Memory B cell (primary cell): ENCODE data around the gene HTN3.
"Not testable (repeated sequence)": the region's sequence is repeated elsewhere in the genome, so short reads cannot be mapped to it uniquely, and the experiment has no call there.

Source experiments
- ATAC-seq: fragments of 150-1000 bp; cut with Tn5 transposase; 2 replicates; pipeline ENCODE4 v1.10.0; 2021; ENCODE audit warnings: low read depth, mild to moderate bottlenecking, moderate library complexity
- DNase-seq, 2 donors: peaks; one replicate each; pipeline ENCODE4 v3.0.0; 2022; ENCODE audit warnings: low spot score in 2 of 2
- H3K27ac Mint-ChIP-seq: one replicate; pipeline ENCODE4 v1.8.0; 2022; ENCODE audit warnings: mild to moderate bottlenecking, moderate library complexity, mixed read lengths
- H3K27me3 Mint-ChIP-seq: one replicate; pipeline ENCODE4 v1.8.0; 2022; ENCODE audit warnings: mixed read lengths
- H3K36me3 Mint-ChIP-seq: one replicate; pipeline ENCODE4 v1.8.0; 2022; ENCODE audit warnings: mild to moderate bottlenecking, mixed read lengths
- H3K4me1 Mint-ChIP-seq: one replicate; pipeline ENCODE4 v1.8.0; 2022; ENCODE audit warnings: mixed read lengths
- H3K4me3 Mint-ChIP-seq: one replicate; pipeline ENCODE4 v1.8.0; 2022; ENCODE audit warnings: mild to moderate bottlenecking, moderate library complexity, mixed read lengths
- H3K9me3 Mint-ChIP-seq: one replicate; pipeline ENCODE4 v1.8.0; 2022; ENCODE audit warnings: mixed read lengths

The HTN3 gene

GRCh38 chr4:70041652-70042286, 13.5 kb downstream of the HTN3 start:
- ATAC-seq (no peak), DNase-seq (no peak)
- peaks cover 2% of the 10 kb centered on the region for H3K36me3 Mint-ChIP-seq
- no peak overlapping the region for H3K27ac Mint-ChIP-seq
- H3K4me3 Mint-ChIP-seq = no peak overlapping the region
- no peaks in the 10 kb centered on the region for H3K4me1 Mint-ChIP-seq
- no peaks in the 10 kb centered on the region for H3K27me3 Mint-ChIP-seq
- peaks cover 9% of the 10 kb centered on the region for H3K9me3 Mint-ChIP-seq

- not testable (repeated sequence) for ATAC-seq, H3K9me3 Mint-ChIP-seq, DNase-seq, H3K4me1 Mint-ChIP-seq, H3K36me3 Mint-ChIP-seq, H3K27me3 Mint-ChIP-seq, H3K4me3 Mint-ChIP-seq, H3K27ac Mint-ChIP-seq
Measured at GRCh38 chr4:70050138-70050537, 21.9 kb downstream of the HTN3 start, which contains the start of gene HTN1. TSS of gene HTN1 (plus strand) at chr4:70050438. CDS start at chr4:70053077, 2,639 bp downstream.

GRCh38 chr4:70056534-70056933, 28.3 kb downstream of the HTN3 start:
- not testable (repeated sequence) for H3K4me1 Mint-ChIP-seq, H3K27ac Mint-ChIP-seq, DNase-seq, H3K9me3 Mint-ChIP-seq, H3K36me3 Mint-ChIP-seq, ATAC-seq, H3K4me3 Mint-ChIP-seq, H3K27me3 Mint-ChIP-seq

- Mint-ChIP-seq H3K9me3 (peaks cover 4% of the 10 kb centered on the region), H3K4me3 (no peak overlapping the region), H3K4me1 (no peaks in the 10 kb centered on the region), H3K36me3 (no peaks in the 10 kb centered on the region), H3K27me3 (no peaks in the 10 kb centered on the region), H3K27ac (no peak overlapping the region)
- DNase-seq (no peak), ATAC-seq (no peak)
Measured at GRCh38 chr4:70057651-70058050, 29.4 kb downstream of the HTN3 start.

- Mint-ChIP-seq H3K36me3 (no peaks in the 10 kb centered on the region), H3K4me1 (no peaks in the 10 kb centered on the region), H3K27me3 (no peaks in the 10 kb centered on the region), H3K9me3 (peaks cover 4% of the 10 kb centered on the region), H3K4me3 (no peak overlapping the region), H3K27ac (no peak overlapping the region)
- ATAC-seq (no peak), DNase-seq (no peak)
Measured at GRCh38 chr4:70059149-70059548, 30.9 kb downstream of the HTN3 start.

GRCh38 chr4:70062000-70062399, 33.7 kb downstream of the HTN3 start:
- DNase-seq (no peak), ATAC-seq (no peak)
- H3K27ac Mint-ChIP-seq = no peak overlapping the region
- H3K9me3 Mint-ChIP-seq = peaks cover 3% of the 10 kb centered on the region
- no peaks in the 10 kb centered on the region for H3K4me1 Mint-ChIP-seq
- no peaks in the 10 kb centered on the region for H3K27me3 Mint-ChIP-seq
- H3K36me3 Mint-ChIP-seq = no peaks in the 10 kb centered on the region
- H3K4me3 Mint-ChIP-seq = no peak overlapping the region

- Mint-ChIP-seq H3K36me3 (no peaks in the 10 kb centered on the region), H3K9me3 (no peaks in the 10 kb centered on the region), H3K4me1 (no peaks in the 10 kb centered on the region), H3K4me3 (no peak overlapping the region), H3K27me3 (no peaks in the 10 kb centered on the region), H3K27ac (no peak overlapping the region)
- ATAC-seq = no peak
- DNase-seq = no peak
Measured at GRCh38 chr4:70080205-70080604, 51.9 kb downstream of the HTN3 start.
